Retina (tissue), 1 donor: Measurements from ENCODE around the gene OR2A7.
"Not testable (repeated sequence)": the region's sequence is repeated elsewhere in the genome, so short reads cannot be mapped to it uniquely, and the experiment has no call there.

Experiments
- DNase-seq: peaks from one replicate; pipeline ENCODE4 v3.0.0-alpha.2; 2016

The OR2A7 gene

GRCh38 chr7:144247674-144248330 is 16.8 kb downstream of the OR2A7 start:
- DNase-seq = not testable (repeated sequence)

GRCh38 chr7:144246967-144247366 is 17.6 kb downstream of the OR2A7 start:
- DNase-seq = not testable (repeated sequence)

- not testable (repeated sequence) for DNase-seq
Measured at GRCh38 chr7:144245372-144245771, 19.2 kb downstream of the OR2A7 start.

DNA sequence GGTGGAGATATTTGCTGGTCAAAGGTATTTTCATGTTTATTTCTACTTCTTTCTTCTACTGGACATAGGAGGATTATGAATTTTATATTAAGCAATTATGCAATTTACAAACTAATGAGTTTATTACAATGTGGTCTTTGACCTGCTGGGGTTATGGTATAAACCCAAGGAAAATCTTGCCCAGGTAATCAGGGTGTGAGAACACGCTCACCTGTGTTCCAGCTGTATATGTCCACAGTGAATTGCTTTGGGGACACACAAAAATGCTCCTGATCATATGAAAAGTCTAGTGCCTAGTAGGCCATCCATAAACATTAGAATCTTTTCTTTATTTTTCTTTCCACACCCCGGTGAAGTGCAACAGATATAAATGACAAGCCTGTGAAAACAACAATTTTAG is 25.2 kb downstream of the OR2A7 start, which contains the start of gene OR2A42:
Gene OR2A42 (minus strand): TSS at position 241 of the 400 bp plus-strand sequence. CDS start 6,762 bp downstream, outside the sequence.
- not testable (repeated sequence) for DNase-seq

DNA sequence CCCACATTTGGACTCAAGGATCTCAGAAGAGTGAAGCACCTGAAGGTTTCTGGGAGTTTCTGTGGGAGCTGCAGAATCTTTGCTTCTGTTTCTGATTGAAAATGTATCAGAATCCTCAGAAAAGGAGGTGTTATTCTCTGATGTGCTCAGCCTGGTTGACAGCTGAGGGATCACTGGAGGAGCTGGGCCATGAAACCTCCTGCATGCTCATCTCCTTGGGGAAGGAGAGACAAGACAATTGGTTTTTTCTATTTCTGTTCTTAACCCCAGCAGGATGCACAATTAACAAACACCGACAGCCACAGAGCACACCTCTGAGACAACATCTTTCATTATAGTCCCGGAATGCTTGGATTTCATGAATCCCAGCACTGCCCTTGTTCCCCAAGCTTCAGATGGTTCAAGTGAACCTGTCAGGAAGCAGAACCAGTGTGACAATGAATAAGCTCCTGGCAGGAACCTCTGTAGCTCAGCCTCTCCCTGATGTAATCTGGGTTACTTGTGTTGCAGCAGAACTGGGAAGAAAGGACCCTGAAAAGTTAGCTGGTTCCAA is 26.0 kb downstream of the OR2A7 start:
- not testable (repeated sequence) for DNase-seq

DNA sequence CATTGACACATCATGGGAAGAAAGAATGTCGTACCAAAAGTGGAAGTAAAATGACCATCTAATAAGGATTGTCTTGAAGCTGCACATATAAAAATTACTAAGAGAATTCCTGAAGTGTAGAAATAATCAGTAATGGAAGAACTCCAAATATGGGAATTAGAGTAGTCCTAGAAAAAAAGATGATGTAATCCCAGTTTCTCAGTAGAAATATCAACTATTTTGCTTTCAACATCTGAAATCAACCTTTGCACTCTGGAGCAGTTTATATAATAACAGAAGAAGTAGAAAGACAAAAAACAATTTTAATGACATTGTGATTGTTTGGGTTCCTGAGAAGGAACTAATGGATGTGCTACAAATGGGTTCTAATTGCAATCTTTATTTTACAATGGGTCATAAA is 31.6 kb downstream of the OR2A7 start:
- DNase-seq = not testable (repeated sequence)

GRCh38 chr7:144231027-144231426 is 33.6 kb downstream of the OR2A7 start:
- DNase-seq = not testable (repeated sequence)

- not testable (repeated sequence) for DNase-seq
Measured at GRCh38 chr7:144228810-144229209, 35.8 kb downstream of the OR2A7 start.

DNA sequence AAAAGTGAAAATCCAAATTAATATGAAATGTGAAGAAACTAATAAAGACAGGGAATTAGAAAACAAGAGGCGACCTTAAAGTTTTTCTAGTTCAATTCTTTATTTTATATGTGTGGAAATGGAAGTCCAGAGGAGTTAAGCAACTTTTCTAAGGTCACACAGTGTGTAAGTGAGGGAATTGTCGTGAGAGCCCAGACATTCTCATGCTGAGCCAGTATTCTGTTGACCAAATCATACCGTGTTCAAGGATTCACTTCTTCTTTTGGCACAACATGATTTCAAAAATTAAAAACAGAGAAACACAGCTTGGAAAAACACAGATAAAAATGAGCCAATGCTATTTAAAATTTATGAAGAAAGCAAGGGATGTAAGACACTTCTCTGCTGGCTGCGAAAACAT is 37.7 kb downstream of the OR2A7 start:
- not testable (repeated sequence) for DNase-seq

- not testable (repeated sequence) for DNase-seq
Measured at GRCh38 chr7:144223675-144224074, 40.9 kb downstream of the OR2A7 start.

GRCh38 chr7:144220531-144220930 is 44.1 kb downstream of the OR2A7 start:
- DNase-seq = not testable (repeated sequence)

- not testable (repeated sequence) for DNase-seq
Measured at GRCh38 chr7:144219149-144219548, 45.4 kb downstream of the OR2A7 start.

DNA sequence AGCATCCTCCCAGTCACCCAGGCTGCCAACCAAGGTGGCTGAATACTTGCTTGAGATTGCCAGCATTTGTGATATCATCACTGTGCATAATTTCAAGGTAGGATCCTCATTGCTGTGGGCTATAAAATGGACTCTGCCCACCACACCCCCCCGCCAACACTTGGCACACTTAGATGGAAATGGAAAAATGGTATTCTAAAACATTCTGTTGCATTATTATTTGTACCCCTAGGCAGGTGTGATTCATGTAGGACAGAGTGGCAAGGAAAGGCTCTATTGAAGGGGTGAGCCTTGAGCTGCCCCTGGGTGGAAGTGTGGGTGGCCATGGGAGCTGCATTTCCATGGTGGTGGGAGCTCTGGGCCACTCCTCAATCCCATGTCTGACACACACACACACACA is 46.0 kb downstream of the OR2A7 start:
- not testable (repeated sequence) for DNase-seq

GRCh38 chr7:144217200-144217599 is 47.4 kb downstream of the OR2A7 start:
- not testable (repeated sequence) for DNase-seq
